H1 (cell line): ENCODE measurements around the gene GLRB. TPM values are rescaled to one million over a fixed set of nuclear protein-coding genes. Genes with fewer than 3 reads are reported as not detected.
A peak's percentile ranks its signal among the peaks of the same experiment; 100 is the strongest.

Experiments
- CTCF ChIA-PET: fragments of 300-600 bp; sonication (Branson Sonifier 250); formaldehyde crosslinking; loops from one replicate; lab custom pipeline; 2021; ENCODE audit not compliant: partially characterized antibody; lab: Charles Lee
- POLR2A ChIA-PET: fragments of 300-600 bp; sonication (Branson Sonifier 250); formaldehyde crosslinking; loops from one replicate; lab custom pipeline; 2021; ENCODE audit warnings: inconsistent platforms; ENCODE audit not compliant: partially characterized antibody; lab: Charles Lee
- DNase-seq, 2 experiments: peaks; one replicate each; pipeline versions ENCODE4 v3.0.0 to v3.0.0-alpha.2; 2010 to 2022; ENCODE audit warnings: low spot score in 2 of 2, low read depth in 1 of 2, mixed read lengths in 1 of 2
- FAIRE-seq: peaks from 2 replicates; lab custom pipeline; 2011; peaks lifted over from hg19 to GRCh38; lab: Jason Lieb, UNC
- H2AFZ ChIP-seq: 2 replicates; pipeline ENCODE4 v1.8.1; 2012; ENCODE audit warnings: low read length, inconsistent platforms
- H2AK5ac ChIP-seq: 2 replicates; pipeline ENCODE4 v1.6.1; 2013; ENCODE audit warnings: low read depth, low read length
- H2BK120ac ChIP-seq: replicated peaks from 2 replicates; pipeline ENCODE3; 2013; ENCODE audit warnings: low read depth, low read length, inconsistent platforms
- H2BK12ac ChIP-seq: 2 replicates; pipeline ENCODE4 v1.6.1; 2013; ENCODE audit warnings: low read depth, low read length
- H2BK15ac ChIP-seq: 2 replicates; pipeline ENCODE4 v1.6.1; 2013; ENCODE audit warnings: low read length
- H2BK20ac ChIP-seq: 2 replicates; pipeline ENCODE4 v1.6.1; 2013; ENCODE audit warnings: low read length
- H2BK5ac ChIP-seq: 2 replicates; pipeline ENCODE4 v1.6.1; 2013; ENCODE audit warnings: low read depth, low read length
- H3K14ac ChIP-seq: 2 replicates; pipeline ENCODE4 v1.6.1; 2013; ENCODE audit warnings: inconsistent platforms; ENCODE audit not compliant: insufficient read length
- H3K18ac ChIP-seq: 2 replicates; pipeline ENCODE4 v1.6.1; 2013; ENCODE audit warnings: low read length; ENCODE audit errors: extremely low read depth
- H3K23ac ChIP-seq: 2 replicates; pipeline ENCODE4 v1.6.1; 2013; ENCODE audit warnings: inconsistent platforms; ENCODE audit not compliant: insufficient read length
- H3K23me2 ChIP-seq: 2 replicates; pipeline ENCODE4 v1.6.1; 2013; ENCODE audit warnings: low read depth, low read length
- H3K27ac ChIP-seq: 2 replicates; pipeline ENCODE4 v1.6.1; 2011; ENCODE audit warnings: low read depth, low read length, inconsistent platforms
- H3K27me3 ChIP-seq, 4 experiments: replicated peaks in 1 of 4; 1 replicate in 1 of 4; 2 replicates in 3 of 4; pipeline versions ENCODE4 v1.6.1 to v1.8.1; 2011 to 2013; ENCODE audit warnings: low read length in 3 of 4, mild to moderate bottlenecking in 3 of 4, inconsistent platforms in 2 of 4, mixed read lengths in 2 of 4, moderate library complexity in 1 of 4; ENCODE audit not compliant: control insufficient read depth in 3 of 4, insufficient read depth in 3 of 4; ENCODE audit errors: extremely low read depth in 1 of 4
- H3K36me3 ChIP-seq, 4 experiments: 2 replicates each; pipeline versions ENCODE4 v1.6.1 to v1.8.1; 2011 to 2013; ENCODE audit warnings: mild to moderate bottlenecking in 4 of 4, low read length in 3 of 4, moderate library complexity in 2 of 4, control low read depth in 1 of 4, inconsistent platforms in 1 of 4; ENCODE audit not compliant: insufficient read depth in 4 of 4, control insufficient read depth in 2 of 4
- H3K4ac ChIP-seq: replicated peaks from 2 replicates; pipeline ENCODE3; 2013; ENCODE audit warnings: low read length, low read depth, mixed read lengths, inconsistent platforms; ENCODE audit not compliant: insufficient read length
- H3K4me1 ChIP-seq, 4 experiments: replicated peaks in 1 of 4; 1 replicate in 1 of 4; 2 replicates in 3 of 4; pipeline versions ENCODE4 v1.6.1 to v1.8.1; 2011 to 2013; ENCODE audit warnings: low read length in 3 of 4, inconsistent platforms in 2 of 4, mixed read lengths in 1 of 4; ENCODE audit not compliant: insufficient read depth in 4 of 4, control insufficient read depth in 3 of 4
- H3K4me2 ChIP-seq, 2 experiments: 2 replicates each; pipeline versions ENCODE4 v1.6.1 to v1.8.1; 2011 to 2013; ENCODE audit warnings: low read depth in 2 of 2, low read length in 2 of 2, control low read depth in 1 of 2, inconsistent platforms in 1 of 2, mild to moderate bottlenecking in 1 of 2; ENCODE audit not compliant: insufficient read depth in 1 of 2
- H3K4me3 ChIP-seq, 4 experiments: fragments of 200-600, 300-600 bp in 1 of 4; sonication (generic), shearing (Covaris generic), sonication (Bioruptor Twin) in 1 of 4; 2 replicates each; pipeline versions ENCODE4 v1.5.1 to v1.8.1; 2011 to 2016; ENCODE audit warnings: low read length in 4 of 4, low read depth in 3 of 4, control low read depth in 2 of 4, inconsistent platforms in 2 of 4, mild to moderate bottlenecking in 2 of 4, mixed read lengths in 1 of 4, moderate library complexity in 1 of 4; ENCODE audit not compliant: insufficient read depth in 2 of 4; ENCODE audit errors: extremely low read depth in 1 of 4
- H3K56ac ChIP-seq: replicated peaks from 2 replicates; pipeline ENCODE3; 2013; ENCODE audit warnings: low read depth, mild to moderate bottlenecking, mixed read lengths, low read length, inconsistent platforms; ENCODE audit not compliant: insufficient read length
- H3K79me1 ChIP-seq: 2 replicates; pipeline ENCODE4 v1.6.1; 2013; ENCODE audit warnings: low read depth, low read length, control low read depth
- H3K79me2 ChIP-seq, 2 experiments: 2 replicates each; pipeline versions ENCODE4 v1.6.1 to v1.8.1; 2012 to 2013; ENCODE audit warnings: low read length in 2 of 2, mild to moderate bottlenecking in 2 of 2, inconsistent platforms in 1 of 2; ENCODE audit not compliant: insufficient read depth in 2 of 2, control insufficient read depth in 1 of 2
- H3K9ac ChIP-seq, 4 experiments: replicated peaks in 1 of 4; 1 replicate in 1 of 4; 2 replicates in 3 of 4; pipeline versions ENCODE4 v1.6.1 to v1.8.1; 2011 to 2013; ENCODE audit warnings: low read depth in 3 of 4, low read length in 3 of 4, control low read depth in 2 of 4, mild to moderate bottlenecking in 2 of 4, moderate library complexity in 2 of 4, inconsistent platforms in 1 of 4; ENCODE audit errors: extremely low read depth in 1 of 4
- H3K9me3 ChIP-seq, 2 experiments: 2 replicates each; pipeline versions ENCODE4 v1.6.1 to v1.8.1; 2012 to 2013; ENCODE audit warnings: mild to moderate bottlenecking in 2 of 2, moderate library complexity in 2 of 2, control low read depth in 1 of 2, inconsistent platforms in 1 of 2, low read depth in 1 of 2, low read length in 1 of 2, mixed read lengths in 1 of 2; ENCODE audit not compliant: insufficient read depth in 2 of 2
- H4K20me1 ChIP-seq, 2 experiments: replicated peaks in 1 of 2; 2 replicates each; pipeline versions ENCODE3 to v1.8.1; 2011 to 2013; ENCODE audit warnings: inconsistent platforms in 2 of 2, low read length in 2 of 2, mild to moderate bottlenecking in 1 of 2; ENCODE audit not compliant: insufficient read depth in 2 of 2, control insufficient read depth in 1 of 2
- H4K5ac ChIP-seq: 2 replicates; pipeline ENCODE4 v1.6.1; 2013; ENCODE audit warnings: low read length, low read depth, mixed read lengths, inconsistent platforms; ENCODE audit not compliant: insufficient read length
- H4K8ac ChIP-seq: 2 replicates; pipeline ENCODE4 v1.8.0; 2013; ENCODE audit warnings: mild to moderate bottlenecking, moderate library complexity, low read length, inconsistent platforms; ENCODE audit not compliant: insufficient read depth; ENCODE audit errors: extremely low read depth
- H4K91ac ChIP-seq: replicated peaks from 2 replicates; pipeline ENCODE3; 2013; ENCODE audit warnings: low read length, mixed read lengths, inconsistent platforms; ENCODE audit not compliant: insufficient read length
- RBBP5 ChIP-seq: IDR thresholded peaks from 2 replicates; pipeline ENCODE4 v1.7.1; 2012; ENCODE audit warnings: low read depth, mild to moderate bottlenecking, inconsistent platforms, low read length, moderate library complexity, borderline replicate concordance
- SIN3A ChIP-seq, 2 experiments: IDR thresholded peaks in 1 of 2; conservative IDR thresholded peaks in 1 of 2; 2 replicates each; pipeline ENCODE4 v1.6.1; 2011 to 2012; ENCODE audit warnings: low read length in 2 of 2, improper control_type of control experiment in 1 of 2, low read depth in 1 of 2, mild to moderate bottlenecking in 1 of 2
- WGBS, 2 experiments: shearing (Covaris generic) in 1 of 2; methylation state at CpG; one replicate each; pipeline versions ENCODE4 v1.1.6 to v1.1.7; 2013 to 2015; ENCODE audit warnings: low lambda C conversion rate in 2 of 2, mixed read lengths in 2 of 2, inconsistent platforms in 1 of 2, low coverage in 1 of 2, missing lambda C conversion rate in 1 of 2; ENCODE audit not compliant: insufficient replicate concordance in 2 of 2, insufficient coverage in 1 of 2, insufficient read length in 1 of 2; ENCODE audit errors: extremely low coverage in 1 of 2, missing lambda C conversion rate in 1 of 2; 5-methylcytosine and 5-hydroxymethylcytosine counted together
- polyA plus RNA-seq, 7 experiments: library from polyadenylated mRNA; depleted of rRNA in 3 of 7; stranded (reverse) in 5 of 7; unstranded in 2 of 7; fragments of >200 nt in 5 of 7; fragments of 200-250 nt in 2 of 7; gene quantifications; 1 replicate in 5 of 7; 2 replicates in 1 of 7; 4 replicates in 1 of 7; pipeline versions ENCODE4 v1.2.1 to v1.2.3, GENCODE V29; 2011 to 2013; ENCODE audit warnings: missing spikeins in 2 of 7, mixed read lengths in 2 of 7
- total RNA-seq: library from RNA; stranded (reverse); fragmentation: NEBNext Ultra II Directional; extraction: Animal tissue kit (Norgen Biotek cat#: 25700); gene quantifications from 2 replicates; pipeline ENCODE4 v1.2.1, GENCODE V29; 2021

GLRB gene
- total and polyA plus RNA-seq, 2 of the 8 experiments (the other 6 are each of a cell fraction or from before 2014, with no cell fraction given): 0.33 to 1.1 TPM

DNA sequence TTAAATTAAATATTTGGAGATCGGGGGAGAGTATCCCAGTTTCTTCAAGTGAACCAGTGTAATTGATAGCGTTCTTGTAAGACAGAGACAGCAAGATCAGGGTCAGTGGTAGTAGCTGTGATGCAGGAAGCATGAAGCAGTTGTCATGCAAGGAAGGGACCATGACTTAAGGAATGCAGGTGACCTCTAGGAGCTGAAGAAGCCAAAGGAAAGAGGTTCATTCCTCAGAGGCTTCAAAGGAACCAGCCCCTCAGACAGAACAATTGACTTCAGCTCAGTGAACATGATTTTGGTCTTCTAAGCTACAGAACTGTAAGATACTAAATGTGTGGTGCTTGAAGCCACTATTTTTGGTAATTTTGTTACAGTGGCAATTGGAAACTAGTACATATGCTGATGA lies 51.6 kb downstream of the GLRB start:
- no peak overlapping the region for H3K23ac ChIP-seq
- no peak overlapping the region for H4K8ac ChIP-seq
- H4K91ac ChIP-seq: no peak overlapping the region
- H3K79me1 ChIP-seq: no peaks in the 10 kb centered on the region
- H3K4ac ChIP-seq: no peak overlapping the region
- H3K4me3 ChIP-seq: no peak overlapping the region
- POLR2A ChIA-PET: no interaction called here
- peak; percentile 78 for FAIRE-seq
- H3K18ac ChIP-seq: no peak overlapping the region
- H2BK15ac ChIP-seq: no peak overlapping the region
- H3K4me2 ChIP-seq: no peak overlapping the region
- WGBS, 2 experiments: 92% methylated on average over 2 of the region's 2 CpGs; no CpG with 5 or more reads in 1 of the 2 experiments
- H4K5ac ChIP-seq: no peak overlapping the region
- no peak overlapping the region for H3K27ac ChIP-seq
- no peaks in the 10 kb centered on the region for H3K9me3 ChIP-seq
- H3K9ac ChIP-seq: no peak overlapping the region
- H2BK20ac ChIP-seq: no peak overlapping the region
- no peaks in the 10 kb centered on the region for H3K79me2 ChIP-seq
- no peak overlapping the region for H3K14ac ChIP-seq
- CTCF ChIA-PET: interaction anchor here (1.1 kb wide), 1 partner anchor 82 kb away, joined by 5 read pairs; no protein-coding TSS in a partner anchor
- H3K27me3 ChIP-seq: no peaks in the 10 kb centered on the region
- no peak overlapping the region for H3K56ac ChIP-seq
- DNase-seq: no peak
- H2AFZ ChIP-seq: no peak overlapping the region
- no peak overlapping the region for H2BK12ac ChIP-seq
- H2BK5ac ChIP-seq: no peak overlapping the region
- H3K36me3 ChIP-seq: no peaks in the 10 kb centered on the region
- no peaks in the 10 kb centered on the region for H3K4me1 ChIP-seq
- no peaks in the 10 kb centered on the region for H3K23me2 ChIP-seq
- no peaks in the 10 kb centered on the region for H4K20me1 ChIP-seq
- no peak overlapping the region for H2AK5ac ChIP-seq
- no peak overlapping the region for H2BK120ac ChIP-seq
- TF ChIP-seq SIN3A (conservative IDR thresholded peaks at IDR 0.05 in 1 of 2, IDR thresholded peaks at IDR 0.05 in 1 of 2; ENCODE audit: low read depth in 1 of 2, low read length in 2 of 2) (no peak), RBBP5 (no peak)
